HCT116 (cell line): ENCODE measurements around the gene CHTOP.

ENCODE experiments used
- CTCF ChIP-seq, 3 experiments: fragments of 200-600 bp in 1 of 3; sonication (generic) in 1 of 3; IDR thresholded peaks in 2 of 3; conservative IDR thresholded peaks in 1 of 3; 2 replicates each; pipeline ENCODE4 v1.5.1; 2012 to 2017; ENCODE audit warnings: low read depth in 2 of 3, low read length in 2 of 3, antibody characterized with exemption in 1 of 3, borderline replicate concordance in 1 of 3, control low read depth in 1 of 3, mild to moderate bottlenecking in 1 of 3, mixed read lengths in 1 of 3, mixed run types in 1 of 3, moderate library complexity in 1 of 3; ENCODE audit not compliant: insufficient read depth in 1 of 3
- TF ChIP-seq, protein P1 (sequence below): IDR thresholded peaks from 2 replicates; pipeline ENCODE4 v1.6.1; 2012

- TF ChIP-seq CTCF (IDR thresholded peaks at IDR 0.05 in 2 of 3, conservative IDR thresholded peaks at IDR 0.05 in 1 of 3; ENCODE audit: borderline replicate concordance in 1 of 3, insufficient read depth in 1 of 3, low read depth in 2 of 3, low read length in 2 of 3), result no peak
- TF ChIP-seq, protein P1, sequence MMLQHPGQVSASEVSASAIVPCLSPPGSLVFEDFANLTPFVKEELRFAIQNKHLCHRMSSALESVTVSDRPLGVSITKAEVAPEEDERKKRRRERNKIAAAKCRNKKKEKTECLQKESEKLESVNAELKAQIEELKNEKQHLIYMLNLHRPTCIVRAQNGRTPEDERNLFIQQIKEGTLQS, result no peak
These were observed 5.4 kb downstream of the CHTOP start for GRCh38 chr1:153639280-153639679.
